Kasumi-1 (cell line): Measurements from ENCODE around the gene POLDIP3.
"Not testable (repeated sequence)": the region's sequence is repeated elsewhere in the genome, so short reads cannot be mapped to it uniquely, and the experiment has no call there.

Experiments used
- DNase-seq, 2 experiments: peaks; one replicate each; lab custom pipeline; 2025; lab: John Stamatoyannopoulos, UW

POLDIP3 gene

GRCh38 chr22:42584364-42584940 lies 30.2 kb downstream of the POLDIP3 start:
- no peak for DNase-seq

GRCh38 chr22:42582987-42583386 lies 31.7 kb downstream of the POLDIP3 start:
- DNase-seq: no peak

DNA sequence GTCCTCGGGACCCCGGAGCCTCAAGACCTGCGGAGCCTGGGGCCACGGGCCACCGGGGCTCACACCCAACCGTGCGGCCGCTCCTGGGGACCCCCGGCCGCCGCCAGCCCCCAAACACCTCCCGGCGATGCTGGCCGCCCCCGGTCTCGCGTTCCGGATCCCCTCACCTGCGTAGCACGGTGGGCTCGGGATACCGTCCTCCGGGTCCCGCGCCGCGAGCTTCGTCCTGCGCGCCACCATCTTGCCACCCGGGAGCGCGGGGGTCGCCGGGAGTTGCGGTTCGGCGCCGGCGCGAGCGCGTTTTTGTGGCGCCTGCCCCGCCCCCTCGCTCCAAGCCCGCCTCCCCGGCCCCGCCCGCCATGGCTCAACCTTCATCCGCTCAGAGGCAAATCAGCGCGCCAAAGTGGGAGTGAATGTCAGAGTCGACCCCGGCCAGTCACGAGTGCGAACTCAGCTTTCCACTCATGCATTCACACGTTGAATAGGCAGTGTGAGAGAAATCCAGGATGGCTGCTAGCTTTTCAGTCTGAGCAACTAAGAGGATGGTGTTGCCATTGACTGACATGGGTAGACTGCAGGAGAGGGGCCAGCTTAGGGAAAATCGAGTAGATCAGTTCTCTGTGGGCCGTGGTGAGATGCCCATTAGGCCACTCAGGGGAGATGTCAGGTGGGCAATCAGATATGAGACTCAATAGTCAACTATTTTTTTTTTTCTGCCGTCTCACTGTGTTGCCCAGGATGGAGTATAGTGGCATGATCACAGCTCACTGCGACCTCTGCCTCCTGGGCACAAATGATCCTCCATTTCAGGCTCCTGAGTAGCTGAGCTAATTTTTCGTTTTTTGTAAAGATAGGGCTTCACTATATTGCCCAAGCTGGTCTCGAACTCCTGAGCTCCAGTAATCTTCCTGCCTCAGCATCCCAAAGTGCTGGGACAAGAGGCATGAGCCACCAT lies 32.6 kb downstream of the POLDIP3 start:
- peak; percentile 34 to 59 for DNase-seq

DNA sequence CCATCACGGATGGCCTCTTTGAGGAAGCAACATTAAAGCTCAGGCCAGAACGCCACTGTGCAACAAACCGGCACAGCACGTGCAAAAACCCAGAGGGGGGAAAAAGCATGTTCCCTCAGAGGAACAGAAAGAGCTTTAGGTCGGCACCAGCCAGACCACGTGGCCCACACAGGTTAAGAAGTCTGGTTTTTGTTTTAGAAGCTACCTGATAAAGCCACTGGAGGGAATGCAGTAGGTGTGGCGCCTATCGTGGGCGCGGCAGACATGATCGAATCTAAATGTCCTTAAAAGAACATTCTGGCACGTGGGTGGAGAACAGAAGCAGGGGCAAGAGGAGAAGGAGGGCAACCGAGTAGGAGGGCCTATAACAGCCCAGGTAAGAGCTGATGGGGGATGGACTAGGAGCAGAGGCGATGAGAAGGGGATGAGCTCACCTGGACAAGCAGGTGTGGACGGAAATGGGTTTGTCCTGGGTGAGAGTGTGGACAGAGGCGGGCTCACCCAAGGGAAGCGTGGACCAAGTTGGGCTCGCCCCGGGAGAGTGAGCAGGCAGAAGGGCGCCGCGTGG lies 33.4 kb downstream of the POLDIP3 start:
- not testable (repeated sequence) for DNase-seq

GRCh38 chr22:42580040-42580439 lies 34.6 kb downstream of the POLDIP3 start:
- not testable (repeated sequence) for DNase-seq

DNA sequence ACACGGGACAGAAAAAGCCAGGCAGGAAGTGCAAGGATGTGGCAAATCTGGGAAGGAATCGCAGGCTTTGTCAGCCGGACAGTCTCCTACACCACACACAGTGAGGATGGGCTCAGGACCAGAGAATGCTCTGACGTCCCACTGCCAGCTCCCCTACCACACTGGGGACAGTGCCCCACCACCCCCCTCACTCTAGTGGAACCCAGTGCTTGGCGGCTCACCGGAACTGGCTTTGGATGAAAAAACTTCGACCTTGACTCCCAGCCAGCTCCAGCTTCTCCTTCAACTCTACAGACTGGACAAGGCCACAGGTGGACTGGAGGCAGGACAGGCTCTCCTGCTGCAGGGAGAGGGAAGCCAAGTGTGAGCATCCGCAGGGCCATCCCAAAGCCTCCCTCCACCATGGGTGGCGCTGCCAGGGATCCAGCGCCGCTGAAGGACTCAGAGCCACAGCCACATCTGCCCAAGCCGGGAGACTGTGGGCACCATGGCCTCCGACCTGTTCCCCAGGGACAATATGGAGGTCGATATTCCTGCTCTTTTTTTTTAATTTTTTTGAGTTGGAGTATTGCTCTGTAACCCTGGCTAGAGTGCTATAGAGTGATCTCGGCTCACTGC lies 37.0 kb downstream of the POLDIP3 start:
- DNase-seq: no peak

- DNase-seq: not testable (repeated sequence)
Observed at GRCh38 chr22:42577141-42577540, 37.5 kb downstream of the POLDIP3 start.

- DNase-seq: not testable (repeated sequence)
Observed at GRCh38 chr22:42575996-42576574, 38.6 kb downstream of the POLDIP3 start.

- DNase-seq: not testable (repeated sequence)
Observed at GRCh38 chr22:42574468-42574867, 40.2 kb downstream of the POLDIP3 start.

GRCh38 chr22:42574046-42574445 lies 40.6 kb downstream of the POLDIP3 start:
- not testable (repeated sequence) for DNase-seq

- not testable (repeated sequence) for DNase-seq
Observed at GRCh38 chr22:42571068-42571467, 43.6 kb downstream of the POLDIP3 start.

DNA sequence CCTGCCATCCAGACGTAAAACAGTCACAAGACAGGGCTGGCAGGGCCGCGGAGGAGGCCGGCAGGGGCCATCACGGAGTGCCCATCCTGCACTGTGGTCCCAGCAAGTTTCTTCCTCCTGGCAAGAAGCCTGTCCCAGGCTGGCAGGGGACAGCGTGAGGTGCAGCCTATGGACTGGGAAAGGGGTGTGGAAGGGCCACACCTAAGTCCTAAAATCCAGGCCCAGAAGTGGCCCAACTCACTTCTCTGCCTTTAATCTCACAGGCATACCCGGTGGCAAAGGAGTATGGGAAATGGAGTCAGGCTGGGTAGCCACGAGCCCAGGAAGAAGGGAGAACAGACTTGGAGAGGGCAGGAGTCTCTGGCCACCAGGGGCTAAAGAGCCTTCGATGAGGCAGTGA lies 44.1 kb downstream of the POLDIP3 start:
- not testable (repeated sequence) for DNase-seq

DNA sequence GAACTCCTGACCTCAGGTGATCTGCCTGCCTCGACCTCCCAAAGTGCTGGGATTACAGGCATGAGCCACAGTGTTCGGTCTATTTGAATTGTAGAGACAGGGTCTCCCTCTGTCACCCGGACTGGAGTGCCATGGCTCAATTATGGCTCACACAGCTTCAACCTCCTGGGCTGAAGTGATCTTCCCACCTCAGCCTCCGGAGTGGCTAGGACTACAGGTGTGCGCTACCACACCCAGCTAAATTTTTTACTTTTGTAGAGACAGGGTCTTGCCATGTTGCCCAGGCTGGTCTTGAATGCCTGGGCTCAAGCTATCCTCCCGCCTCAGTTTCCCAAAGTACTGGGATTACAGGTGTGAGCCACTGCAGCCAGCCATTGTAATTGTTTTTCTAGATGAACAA lies 46.7 kb downstream of the POLDIP3 start:
- not testable (repeated sequence) for DNase-seq

GRCh38 chr22:42565956-42566355 lies 48.7 kb downstream of the POLDIP3 start:
- no peak for DNase-seq

DNA sequence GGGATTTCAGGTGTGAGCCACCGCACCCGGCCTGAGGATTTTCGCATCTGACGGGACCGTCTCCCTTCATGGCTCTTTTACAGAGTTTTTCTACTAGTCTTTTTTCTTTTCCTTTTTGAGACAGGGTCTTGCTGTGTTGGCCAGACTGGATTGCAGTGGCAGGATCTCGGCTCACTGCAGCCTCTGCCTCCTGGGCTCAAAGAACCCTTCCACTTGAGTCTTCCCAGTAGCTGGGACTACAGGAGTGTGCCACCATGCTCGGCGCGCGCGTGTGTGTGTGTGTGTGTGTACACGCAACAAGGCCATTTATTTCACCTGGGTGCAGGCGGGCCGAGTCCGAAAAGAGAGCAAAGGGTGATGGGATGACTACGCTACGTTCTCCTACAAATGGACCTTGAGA lies 50.0 kb downstream of the POLDIP3 start:
- no peak for DNase-seq

- DNase-seq: not testable (repeated sequence)
Observed at GRCh38 chr22:42563943-42564342, 50.7 kb downstream of the POLDIP3 start.

GRCh38 chr22:42562684-42563083 lies 52.0 kb downstream of the POLDIP3 start:
- no peak for DNase-seq

- DNase-seq: peak; percentile 79 to 84
Observed at GRCh38 chr22:42562279-42562678, 52.4 kb downstream of the POLDIP3 start.

GRCh38 chr22:42561856-42562255 lies 52.8 kb downstream of the POLDIP3 start:
- no peak for DNase-seq

DNA sequence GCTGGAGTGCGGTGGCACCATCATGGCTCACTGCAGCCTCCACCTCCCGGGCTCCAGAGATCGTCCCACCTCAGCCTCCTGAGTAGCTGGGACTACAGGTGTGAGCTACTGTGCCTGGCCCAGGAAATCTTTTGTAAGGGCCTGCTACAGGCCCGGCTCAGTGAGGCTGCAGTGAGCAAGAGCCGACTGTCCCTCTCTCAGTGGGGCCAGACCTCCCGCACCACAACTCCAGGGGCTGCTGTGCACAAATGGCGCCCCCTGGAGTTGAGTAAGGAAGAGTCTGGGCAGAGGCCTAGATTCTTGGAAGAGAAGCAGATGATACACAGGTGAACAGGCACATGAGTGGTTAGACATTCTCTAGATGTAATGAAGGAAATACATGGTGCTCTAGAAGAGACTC lies 53.9 kb downstream of the POLDIP3 start:
- DNase-seq: peak; percentile 37 to 49

DNA sequence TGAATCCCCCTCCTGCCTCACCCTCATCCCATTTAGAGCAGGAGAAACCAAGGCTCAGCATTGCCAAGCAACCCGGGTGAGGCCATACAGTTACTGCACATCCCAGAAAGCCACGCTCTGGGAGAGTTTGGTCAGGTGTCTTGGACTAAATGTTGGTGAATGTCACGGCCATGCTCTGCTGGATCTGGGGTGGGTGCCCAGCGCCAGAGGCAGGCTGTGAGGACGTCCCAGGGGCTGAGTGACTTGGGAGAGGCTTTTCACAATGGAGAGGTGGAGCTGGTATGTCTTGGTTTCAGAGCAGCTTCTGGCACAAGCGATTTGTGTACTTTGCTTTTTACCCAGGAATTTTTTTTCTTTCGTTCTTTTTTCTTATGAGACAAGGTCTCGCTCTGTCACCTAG lies 54.3 kb downstream of the POLDIP3 start:
- DNase-seq: no peak
